Raji (cell line): ENCODE measurements around the gene ZC3HAV1.

Source experiments
- POLR2A ChIP-seq: IDR thresholded peaks from 2 replicates; pipeline ENCODE4 v1.6.1; 2011; ENCODE audit warnings: low read depth, low read length, control low read depth; ENCODE audit not compliant: insufficient read depth

The ZC3HAV1 gene

DNA sequence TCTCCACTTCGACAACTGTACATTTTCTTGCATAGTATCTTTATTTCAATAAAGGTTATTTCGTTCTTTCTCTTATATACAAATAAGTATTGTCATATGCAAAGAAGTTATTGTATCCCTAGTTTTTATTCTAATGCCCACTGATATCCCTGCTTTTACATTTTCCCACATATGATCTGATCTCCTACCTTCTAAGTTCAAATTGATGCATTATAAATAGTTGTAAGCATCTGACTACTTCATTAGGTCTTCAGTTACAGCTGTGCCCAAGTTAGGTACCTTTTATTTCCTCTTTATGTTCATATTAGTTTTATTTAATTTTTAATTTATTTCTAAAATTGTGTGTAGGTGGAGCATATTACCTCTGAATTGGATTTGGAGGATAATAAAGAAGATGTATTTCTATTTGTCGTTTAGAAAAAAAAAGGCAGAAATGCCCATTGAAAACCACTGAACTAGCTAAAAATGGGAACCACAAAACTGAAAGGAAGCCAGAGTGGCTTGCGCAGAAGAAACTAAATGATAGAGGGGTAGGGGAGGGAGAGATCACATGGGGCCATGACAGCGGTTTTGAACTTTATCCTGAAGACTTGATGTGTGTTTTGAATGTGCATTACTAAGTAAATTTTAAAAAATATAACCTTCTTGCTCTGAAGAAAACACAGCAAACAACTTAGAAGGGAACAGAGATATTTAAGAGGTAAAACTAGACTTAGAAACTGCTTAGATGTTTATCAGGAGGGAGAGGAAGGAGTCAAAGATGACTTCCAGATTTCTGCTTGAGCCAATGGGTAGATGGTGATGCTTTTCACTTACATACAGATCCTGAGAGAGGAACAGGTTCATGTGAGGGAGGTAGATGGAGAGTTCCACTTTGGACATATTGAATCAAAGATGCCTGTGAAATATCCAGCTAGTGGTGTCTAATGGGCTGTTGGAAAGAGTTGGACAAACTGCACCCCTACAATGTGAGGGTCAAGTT is 64.4 kb downstream of the ZC3HAV1 start:
- no peak for TF ChIP-seq POLR2A

- no peak for TF ChIP-seq POLR2A
Observed at GRCh38 chr7:139043823-139044812, 65.4 kb downstream of the ZC3HAV1 start.

DNA sequence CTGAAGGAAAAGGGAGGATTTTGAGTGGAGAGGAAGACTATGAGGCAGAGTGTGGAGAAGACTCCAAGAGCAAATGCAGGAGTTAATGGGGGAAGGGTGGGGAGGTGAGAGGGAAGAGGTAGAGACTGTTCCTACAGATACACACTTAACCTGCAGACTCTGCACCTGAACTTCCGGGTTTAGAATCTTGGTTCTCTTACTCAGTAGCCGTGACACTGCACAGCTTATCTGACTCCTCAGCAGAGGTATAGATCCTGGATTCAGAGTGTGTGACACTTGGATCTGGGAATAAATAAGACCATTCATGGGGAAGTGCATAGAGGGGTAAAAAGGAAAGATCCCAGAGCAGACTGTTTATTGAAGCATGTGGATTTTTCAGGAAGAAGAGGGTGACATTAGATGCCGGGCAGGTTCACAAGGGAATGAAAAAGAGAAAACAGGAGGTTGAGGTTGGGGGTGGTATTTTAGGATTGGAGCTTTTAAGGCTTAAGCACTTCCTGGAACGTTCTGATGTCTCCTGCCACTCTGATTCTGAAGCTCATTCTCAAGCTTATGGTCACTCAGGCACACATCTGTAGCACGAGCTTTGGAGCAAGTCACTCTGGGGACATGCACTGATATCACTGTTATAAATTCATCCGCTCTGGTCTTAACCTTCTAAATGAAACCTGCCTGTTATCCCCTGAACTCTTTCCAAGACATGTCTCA is 68.0 kb downstream of the ZC3HAV1 start:
- TF ChIP-seq POLR2A = no peak

GRCh38 chr7:139038691-139039090 is 70.8 kb downstream of the ZC3HAV1 start:
- no peak for TF ChIP-seq POLR2A

GRCh38 chr7:139036901-139037300 is 72.6 kb downstream of the ZC3HAV1 start:
- TF ChIP-seq POLR2A = no peak

- TF ChIP-seq POLR2A = no peak
Observed at GRCh38 chr7:139035586-139036353, 73.8 kb downstream of the ZC3HAV1 start, which contains the start of gene ZC3HAV1L. ZC3HAV1L (minus strand) TSS chr7:139036042; CDS start chr7:139036017, 25 bp downstream.

DNA sequence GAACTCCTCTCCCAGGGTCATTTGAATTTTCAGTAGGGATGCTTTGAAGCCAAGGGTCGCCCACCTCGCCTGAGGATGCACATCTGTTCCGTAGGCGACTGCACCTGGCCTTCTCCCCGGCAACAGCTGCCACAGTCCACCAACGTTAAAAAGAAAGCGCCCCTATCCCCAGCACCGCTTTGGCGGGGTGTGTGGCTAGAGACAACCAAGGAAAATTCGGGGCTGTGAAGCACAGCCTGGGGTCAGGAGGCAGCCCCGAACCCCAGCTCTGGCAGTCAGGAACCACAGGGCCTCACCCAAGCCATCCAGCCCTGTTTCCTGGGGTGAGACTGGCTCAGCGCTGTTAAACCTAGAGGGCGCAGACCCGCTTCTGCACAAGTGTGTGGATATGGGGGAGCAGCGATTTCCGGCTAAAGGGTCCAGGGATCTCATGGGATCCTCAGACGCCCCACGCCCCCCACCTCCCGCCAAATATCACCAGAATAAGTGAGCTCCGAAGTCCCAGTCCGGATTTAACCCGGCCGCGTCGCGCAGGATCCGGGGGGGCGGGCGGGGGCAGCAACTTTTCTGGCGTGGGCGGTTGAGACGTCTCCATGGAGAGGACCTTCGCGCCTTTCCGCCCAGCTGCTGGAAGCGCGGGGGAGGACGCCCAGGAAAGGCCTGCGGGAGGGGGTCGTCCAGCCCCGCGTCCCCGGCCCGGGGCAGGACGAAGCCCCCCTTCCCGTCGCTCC is 74.5 kb downstream of the ZC3HAV1 start:
- TF ChIP-seq POLR2A = no peak

- no peak for TF ChIP-seq POLR2A
Observed at GRCh38 chr7:139034336-139034735, 75.2 kb downstream of the ZC3HAV1 start.

GRCh38 chr7:139033346-139034114 is 76.0 kb downstream of the ZC3HAV1 start:
- TF ChIP-seq POLR2A = no peak

GRCh38 chr7:139032473-139032872 is 77.0 kb downstream of the ZC3HAV1 start:
- TF ChIP-seq POLR2A = no peak

DNA sequence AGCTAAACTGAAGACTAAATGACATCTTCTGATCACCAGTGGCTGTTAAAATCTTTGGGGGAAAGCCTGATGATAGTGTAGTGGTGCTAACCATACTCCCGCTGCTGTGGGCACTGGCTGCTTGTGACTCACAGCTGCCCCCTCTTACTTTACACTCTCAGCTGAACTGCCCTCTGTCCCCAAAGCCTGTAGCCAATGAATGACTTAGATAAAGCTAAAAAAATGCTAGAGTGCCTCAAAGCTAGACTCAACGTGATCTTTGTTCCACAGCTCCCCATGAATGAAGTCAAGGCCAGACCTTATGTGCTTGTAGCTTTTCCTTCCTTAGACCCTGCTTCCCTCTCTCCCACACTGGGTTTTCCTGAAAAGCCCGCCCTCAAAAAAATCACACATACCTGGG is 80.2 kb downstream of the ZC3HAV1 start:
- TF ChIP-seq POLR2A = no peak

- no peak for TF ChIP-seq POLR2A
Observed at GRCh38 chr7:139026551-139026950, 83.0 kb downstream of the ZC3HAV1 start.

GRCh38 chr7:139023076-139023475 is 86.4 kb downstream of the ZC3HAV1 start:
- TF ChIP-seq POLR2A = no peak
